ENCODE data around the gene LRRC1. TPM values are rescaled to one million over a fixed set of nuclear protein-coding genes. Genes with fewer than 3 reads are reported as not detected.

The LRRC1 gene
- total RNA-seq, 1 donor from 2014 or later: 1.1 TPM

GRCh38 chr6:53831936-53832660 is 37.3 kb downstream of the LRRC1 start:
- ATAC-seq: no peak
- intact Hi-C loops (cut with DNase I): no loop called here

GRCh38 chr6:53833155-53833554 is 38.4 kb downstream of the LRRC1 start:
- ATAC-seq (no peak), DNase-seq (ENCODE audit: missing footprints) (no peak)
- intact Hi-C loops (cut with DNase I): no loop called here

More at GRCh38 chr6:53831936-53832660, 37.3 kb downstream of the LRRC1 start:
- DNase-seq (ENCODE audit: missing footprints): no peak

- DNase-seq (ENCODE audit: missing footprints) (no peak), ATAC-seq (no peak)
- intact Hi-C loops (cut with DNase I): no loop called here
Measured at GRCh38 chr6:53834132-53834531, 39.3 kb downstream of the LRRC1 start.

- DNase-seq (ENCODE audit: missing footprints) (no peak), ATAC-seq (no peak)
- intact Hi-C loops (cut with DNase I): no loop called here
Measured at GRCh38 chr6:53837865-53838769, 43.3 kb downstream of the LRRC1 start.

- ATAC-seq: no peak
- intact Hi-C loops (cut with DNase I): no loop called here
- DNase-seq (ENCODE audit: missing footprints): no peak
Measured at GRCh38 chr6:53840027-53840426, 45.2 kb downstream of the LRRC1 start.

GRCh38 chr6:53845280-53846195 is 50.7 kb downstream of the LRRC1 start:
- no peak for DNase-seq (ENCODE audit: missing footprints)
- intact Hi-C loops (cut with DNase I): no loop called here
- no peak for ATAC-seq

- intact Hi-C loops (cut with DNase I): no loop called here
- ATAC-seq (no peak), DNase-seq (ENCODE audit: missing footprints) (no peak)
Measured at GRCh38 chr6:53846250-53846649, 51.4 kb downstream of the LRRC1 start.

GRCh38 chr6:53847796-53848314 is 53.0 kb downstream of the LRRC1 start:
- intact Hi-C loops (cut with DNase I): no loop called here
- ATAC-seq: no peak
- no peak for DNase-seq (ENCODE audit: missing footprints)

- ATAC-seq: no peak
- intact Hi-C loops (cut with DNase I): no loop called here
- DNase-seq (ENCODE audit: missing footprints): no peak
Measured at GRCh38 chr6:53850527-53850926, 55.7 kb downstream of the LRRC1 start.

GRCh38 chr6:53851561-53851960 is 56.8 kb downstream of the LRRC1 start:
- no peak for ATAC-seq
- DNase-seq (ENCODE audit: missing footprints): no peak
- intact Hi-C loops (cut with DNase I): no loop called here

- intact Hi-C loops (cut with DNase I): no loop called here
- ATAC-seq (no peak), DNase-seq (ENCODE audit: missing footprints) (no peak)
Measured at GRCh38 chr6:53852805-53853204, 58.0 kb downstream of the LRRC1 start.

- intact Hi-C loops (cut with DNase I): no loop called here
- DNase-seq (ENCODE audit: missing footprints) (no peak), ATAC-seq (no peak)
Measured at GRCh38 chr6:53854843-53855567, 60.2 kb downstream of the LRRC1 start.

- intact Hi-C loops (cut with DNase I): no loop called here
- DNase-seq (ENCODE audit: missing footprints) (no peak), ATAC-seq (no peak)
Measured at GRCh38 chr6:53855940-53856339, 61.1 kb downstream of the LRRC1 start.

- ATAC-seq (no peak), DNase-seq (ENCODE audit: missing footprints) (no peak)
- intact Hi-C loops (cut with DNase I): no loop called here
Measured at GRCh38 chr6:53857318-53858094, 62.7 kb downstream of the LRRC1 start.

GRCh38 chr6:53858196-53858595 is 63.4 kb downstream of the LRRC1 start:
- ATAC-seq (no peak), DNase-seq (ENCODE audit: missing footprints) (no peak)
- intact Hi-C loops (cut with DNase I): no loop called here

- intact Hi-C loops (cut with DNase I): no loop called here
- no peak for ATAC-seq
- no peak for DNase-seq (ENCODE audit: missing footprints)
Measured at GRCh38 chr6:53858913-53859312, 64.1 kb downstream of the LRRC1 start.

GRCh38 chr6:53860511-53860910 is 65.7 kb downstream of the LRRC1 start:
- intact Hi-C loops (cut with DNase I): no loop called here
- ATAC-seq: no peak
- DNase-seq (ENCODE audit: missing footprints): no peak

GRCh38 chr6:53861518-53861917 is 66.7 kb downstream of the LRRC1 start:
- intact Hi-C loops (cut with DNase I): no loop called here
- ATAC-seq: no peak
- no peak for DNase-seq (ENCODE audit: missing footprints)
